ENCODE measurements around the gene VPREB3. TPM values are rescaled to one million over a fixed set of nuclear protein-coding genes. Genes with fewer than 3 reads are reported as not detected.

VPREB3 gene
- total and polyA plus RNA-seq, 2 of the 8 experiments (the other 6 are each of a cell fraction or from before 2014, with no cell fraction given): 0.52 to 4.6 TPM

DNA sequence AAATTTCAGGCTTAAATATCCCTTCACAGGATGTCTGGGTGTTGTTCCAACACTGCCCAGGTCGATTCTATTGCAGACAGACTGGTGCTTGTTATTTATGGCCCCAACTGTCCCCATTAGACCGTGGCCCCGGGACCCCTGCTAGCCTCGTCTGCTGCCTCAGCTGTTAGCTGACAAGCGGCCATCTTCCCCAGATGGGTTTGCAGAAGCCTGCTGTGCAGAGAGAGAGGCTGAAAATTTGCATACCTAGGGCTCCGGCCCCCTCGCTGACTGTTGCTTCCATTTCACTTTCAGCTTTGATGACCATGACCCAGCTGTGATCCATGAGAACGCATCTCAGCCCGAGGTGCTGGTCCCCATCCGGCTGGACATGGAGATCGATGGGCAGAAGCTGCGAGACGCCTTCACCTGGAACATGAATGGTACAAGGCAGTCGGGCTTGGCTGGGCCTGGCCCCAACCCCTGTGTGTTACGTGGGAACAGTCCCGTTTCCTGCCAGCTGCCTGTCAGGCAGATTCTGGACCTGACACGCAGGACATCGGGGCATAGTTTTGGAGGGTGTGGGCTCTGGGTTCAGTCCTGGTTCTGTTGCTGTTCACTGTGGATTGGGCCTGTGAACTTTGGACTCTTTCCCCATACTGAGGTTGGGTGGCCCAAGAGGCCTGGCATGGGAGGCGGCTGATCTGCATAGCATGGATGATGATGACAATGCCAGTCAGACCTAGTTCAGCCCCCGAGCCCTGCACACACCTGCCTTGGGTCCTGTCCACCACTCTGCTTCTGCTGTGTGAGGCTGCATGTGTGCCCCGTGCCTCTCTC lies 49.0 kb upstream of the VPREB3 start (continued):
- TF ChIP-seq, protein P1, sequence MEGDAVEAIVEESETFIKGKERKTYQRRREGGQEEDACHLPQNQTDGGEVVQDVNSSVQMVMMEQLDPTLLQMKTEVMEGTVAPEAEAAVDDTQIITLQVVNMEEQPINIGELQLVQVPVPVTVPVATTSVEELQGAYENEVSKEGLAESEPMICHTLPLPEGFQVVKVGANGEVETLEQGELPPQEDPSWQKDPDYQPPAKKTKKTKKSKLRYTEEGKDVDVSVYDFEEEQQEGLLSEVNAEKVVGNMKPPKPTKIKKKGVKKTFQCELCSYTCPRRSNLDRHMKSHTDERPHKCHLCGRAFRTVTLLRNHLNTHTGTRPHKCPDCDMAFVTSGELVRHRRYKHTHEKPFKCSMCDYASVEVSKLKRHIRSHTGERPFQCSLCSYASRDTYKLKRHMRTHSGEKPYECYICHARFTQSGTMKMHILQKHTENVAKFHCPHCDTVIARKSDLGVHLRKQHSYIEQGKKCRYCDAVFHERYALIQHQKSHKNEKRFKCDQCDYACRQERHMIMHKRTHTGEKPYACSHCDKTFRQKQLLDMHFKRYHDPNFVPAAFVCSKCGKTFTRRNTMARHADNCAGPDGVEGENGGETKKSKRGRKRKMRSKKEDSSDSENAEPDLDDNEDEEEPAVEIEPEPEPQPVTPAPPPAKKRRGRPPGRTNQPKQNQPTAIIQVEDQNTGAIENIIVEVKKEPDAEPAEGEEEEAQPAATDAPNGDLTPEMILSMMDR (IDR thresholded peaks at IDR 0.05; ENCODE audit: control extremely low read depth in 1 of 3, insufficient read depth in 1 of 3, low read depth in 1 of 3, low read length in 3 of 3): no peak
- TF ChIP-seq JUND (IDR thresholded peaks at IDR 0.05; ENCODE audit: low read length): no peak
- no peak for TF ChIP-seq SIN3A (conservative IDR thresholded peaks at IDR 0.05 in 1 of 2, IDR thresholded peaks at IDR 0.05 in 1 of 2; ENCODE audit: low read depth in 1 of 2, low read length in 2 of 2)
- TF ChIP-seq HDAC2 (IDR thresholded peaks at IDR 0.05; ENCODE audit: borderline replicate concordance in 1 of 2, low read depth in 2 of 2, low read length in 2 of 2): no peak
- TF ChIP-seq SP4 (IDR thresholded peaks at IDR 0.05; ENCODE audit: low read length): no peak
- no peak for TF ChIP-seq CEBPB (IDR thresholded peaks at IDR 0.05; ENCODE audit: low read depth, low read length)
